CD4-positive, alpha-beta T cell treated with Interleukin-15 for 4 hours (primary cell): Measurements from ENCODE around the gene HCK.

ENCODE experiments used
- DNase-seq: peaks from one replicate; pipeline ENCODE4 v3.0.0-alpha.2; 2020; ENCODE audit warnings: low spot score

Gene HCK

DNA sequence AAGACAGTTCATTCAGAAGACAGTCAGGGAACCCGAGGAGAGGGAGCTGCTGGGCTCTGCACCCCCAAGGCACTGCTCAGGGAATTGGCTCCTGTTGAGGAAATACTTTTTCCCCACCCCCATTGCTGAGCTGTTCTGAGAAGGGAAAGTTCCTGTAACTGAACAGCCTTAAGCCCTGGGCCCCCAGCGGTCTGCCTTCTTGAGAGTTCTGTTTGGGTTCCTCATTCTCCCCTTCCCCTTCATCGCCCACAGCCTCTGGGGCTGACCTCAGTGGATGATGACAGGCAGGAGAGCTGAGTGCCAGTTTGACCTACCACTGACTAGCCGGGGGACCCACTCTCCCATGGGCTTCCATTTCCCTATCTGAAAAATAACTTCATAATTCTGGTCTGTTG lies 10.7 kb downstream of the HCK start:
- DNase-seq = no peak

DNA sequence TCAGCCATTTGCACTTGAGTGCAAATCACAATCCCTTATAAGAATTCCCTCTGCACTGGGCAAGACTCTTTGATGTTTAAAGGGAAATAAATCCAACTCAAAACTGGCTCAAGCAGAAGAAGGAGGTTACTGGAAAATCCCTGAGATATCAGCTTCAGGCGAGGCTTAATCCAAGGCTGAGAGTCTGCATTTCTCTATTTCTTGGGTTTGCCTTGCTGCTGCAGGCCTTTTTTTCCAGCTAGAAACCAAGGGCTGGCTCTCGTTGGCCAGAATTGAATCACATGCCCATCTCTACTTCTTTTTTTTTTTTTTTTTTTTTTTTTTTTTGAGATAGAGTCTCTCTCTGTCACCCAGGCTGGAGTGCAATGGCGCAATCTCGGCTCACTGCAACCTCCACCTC lies 11.7 kb downstream of the HCK start:
- no peak for DNase-seq

DNA sequence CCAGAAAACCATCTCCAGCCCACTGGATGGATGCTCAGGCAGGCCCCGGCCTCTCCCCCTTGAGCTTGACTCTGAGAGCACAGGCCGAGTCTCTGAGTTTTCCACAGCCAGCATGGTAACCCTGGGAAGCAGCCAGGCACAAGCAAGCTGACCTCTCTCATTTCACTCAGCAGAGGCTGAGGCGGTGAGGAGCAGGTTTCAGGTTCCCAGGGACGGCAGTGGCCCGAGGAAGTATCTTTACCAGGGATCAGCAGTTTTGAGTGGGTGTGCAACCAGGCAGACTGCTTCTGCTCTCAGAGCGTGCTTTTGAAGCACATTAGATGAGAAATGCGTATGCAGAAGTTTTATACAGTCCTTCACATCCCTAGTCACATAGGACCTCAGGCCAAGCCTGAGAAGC lies 12.6 kb downstream of the HCK start:
- no peak for DNase-seq

DNA sequence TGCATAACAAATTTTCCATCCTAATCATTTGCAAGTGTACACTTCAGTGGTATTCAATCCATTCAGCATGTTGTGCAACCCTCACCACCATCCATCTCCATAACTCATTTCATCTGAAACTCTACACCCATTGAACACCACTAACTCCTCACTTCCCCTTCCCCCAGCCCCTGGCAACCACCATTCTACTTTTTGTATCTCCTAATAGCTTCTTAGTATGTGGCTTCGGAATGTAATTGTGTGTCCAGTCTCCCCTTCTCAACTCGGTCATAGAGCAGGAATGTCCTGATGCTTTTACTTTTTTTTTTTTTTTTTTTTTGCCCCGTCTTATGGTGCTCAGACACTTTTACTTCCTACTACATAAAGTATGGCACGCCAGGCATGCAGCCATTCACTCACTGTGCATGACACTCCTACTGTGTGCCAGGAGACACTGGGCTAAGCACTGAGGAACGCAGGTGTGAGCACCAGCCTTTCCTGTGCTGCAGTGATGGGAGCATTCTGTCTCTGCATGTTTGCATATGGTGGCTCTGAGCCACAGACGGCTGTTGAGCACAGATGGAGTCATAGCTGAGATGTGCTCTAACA lies 15.3 kb downstream of the HCK start:
- no peak for DNase-seq

DNA sequence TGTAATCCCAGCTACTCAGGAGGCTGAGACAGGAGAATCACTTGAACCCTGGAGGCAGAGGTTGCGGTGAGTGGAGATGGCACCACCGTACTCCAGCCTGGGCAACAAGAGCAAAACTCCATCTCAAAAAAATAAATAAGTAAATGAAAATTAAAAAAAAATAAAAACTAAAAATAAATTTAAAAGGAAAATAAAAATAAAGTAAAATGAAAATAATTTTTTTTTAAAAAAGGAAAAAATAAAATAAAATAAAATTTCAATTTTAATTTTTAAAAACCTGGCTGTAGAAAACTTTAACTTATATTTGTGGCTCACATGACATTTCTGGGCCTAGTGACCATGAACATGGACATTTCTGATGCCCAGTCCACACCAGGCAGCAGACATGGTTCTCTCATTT lies 16.1 kb downstream of the HCK start:
- DNase-seq = no peak

DNA sequence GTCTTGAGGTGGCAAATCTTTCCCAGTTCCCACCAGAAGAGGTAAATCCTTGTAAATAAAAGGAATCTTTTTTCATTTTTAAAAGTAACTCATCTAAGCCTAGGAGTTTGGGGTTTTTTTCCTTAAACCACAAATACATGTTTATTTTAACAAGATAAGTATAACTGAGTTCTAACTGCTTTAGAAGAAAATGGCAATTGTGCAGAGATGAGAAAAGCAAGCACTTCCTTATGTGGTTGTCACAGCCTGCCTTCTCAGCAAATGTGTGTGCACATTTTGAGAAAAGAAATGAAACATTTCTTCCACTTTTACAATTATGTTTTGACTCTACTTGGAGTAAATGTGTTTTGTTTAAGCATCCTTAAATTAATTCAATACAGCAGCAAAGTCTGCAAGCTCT lies 17.7 kb downstream of the HCK start:
- DNase-seq = no peak

DNA sequence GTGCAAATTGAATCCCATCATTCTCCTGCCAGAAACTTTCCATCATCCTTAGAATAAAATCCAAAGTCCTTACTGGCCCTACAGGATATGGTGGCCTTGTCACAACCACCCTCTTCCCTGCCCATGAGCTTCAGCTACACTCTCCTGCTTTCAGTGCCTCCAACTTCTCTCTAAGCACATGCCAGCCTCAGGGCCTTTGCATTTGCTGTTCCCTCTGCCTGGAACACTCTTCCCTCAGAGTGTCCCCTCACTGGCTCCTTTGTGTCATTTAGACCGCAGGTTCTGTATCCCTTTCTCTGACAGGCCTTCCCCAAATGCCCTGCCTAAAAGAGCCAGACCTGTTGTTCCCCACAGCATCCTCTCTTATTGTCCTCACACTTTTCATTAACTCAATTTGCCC lies 18.2 kb downstream of the HCK start:
- DNase-seq = no peak

DNA sequence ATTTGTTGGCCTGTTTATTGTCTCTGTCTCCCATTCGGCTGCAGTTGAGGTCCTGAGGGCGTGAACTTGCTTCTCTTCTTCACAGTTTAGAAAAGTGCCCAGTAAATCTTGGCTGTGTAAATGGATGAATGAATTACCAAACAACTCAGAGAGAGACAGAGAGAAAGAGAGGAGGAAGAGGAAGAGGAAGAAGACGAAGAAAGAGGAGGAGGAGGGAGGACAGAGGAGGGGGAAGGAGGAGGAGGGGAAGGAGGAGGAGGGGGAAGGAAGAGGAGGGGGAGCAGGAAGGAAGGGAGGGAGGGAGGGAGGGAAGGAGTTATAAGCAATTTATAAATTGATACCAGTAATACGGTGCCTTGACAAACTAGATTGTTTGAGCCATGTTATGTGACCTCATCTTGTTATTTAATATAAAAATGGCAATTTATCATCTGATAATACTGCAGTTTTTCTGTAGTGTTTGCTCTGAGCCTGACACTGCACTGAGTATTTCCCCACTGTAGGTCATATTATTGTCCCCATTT lies 18.7 kb downstream of the HCK start:
- DNase-seq = no peak

DNA sequence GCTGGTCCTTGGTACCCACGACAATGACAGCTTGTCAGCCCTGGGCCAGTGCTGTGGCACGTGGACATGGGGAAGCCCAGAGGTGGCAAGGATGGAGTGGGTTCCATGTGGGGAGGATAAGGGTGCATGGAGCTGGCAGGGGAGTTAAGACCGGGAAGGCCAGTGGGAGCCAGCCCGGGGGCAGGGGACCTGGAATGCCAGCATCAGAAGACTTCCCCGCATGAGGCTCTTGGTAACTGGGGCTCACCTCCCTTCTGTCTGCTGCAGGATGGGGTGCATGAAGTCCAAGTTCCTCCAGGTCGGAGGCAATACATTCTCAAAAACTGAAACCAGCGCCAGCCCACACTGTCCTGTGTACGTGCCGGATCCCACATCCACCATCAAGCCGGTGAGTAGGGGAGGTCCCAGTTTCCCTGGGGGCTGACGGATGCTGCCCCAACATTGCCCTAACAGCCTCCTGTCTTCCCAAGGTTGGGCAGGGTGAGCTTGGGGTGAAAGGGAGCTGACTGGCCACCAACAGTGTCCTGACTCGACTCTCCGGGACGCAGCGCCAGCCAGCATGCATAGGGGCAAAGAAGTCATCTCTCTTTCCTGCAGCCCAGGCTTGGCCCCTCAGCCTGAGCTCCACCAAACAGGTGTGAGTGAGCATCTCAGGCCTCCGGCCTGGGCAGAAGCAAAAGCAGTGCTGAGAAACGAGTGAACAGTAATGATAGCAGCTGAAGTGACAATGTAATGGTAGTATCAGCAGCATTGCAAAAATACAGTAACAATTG lies 19.5 kb downstream of the HCK start:
- DNase-seq = no peak

DNA sequence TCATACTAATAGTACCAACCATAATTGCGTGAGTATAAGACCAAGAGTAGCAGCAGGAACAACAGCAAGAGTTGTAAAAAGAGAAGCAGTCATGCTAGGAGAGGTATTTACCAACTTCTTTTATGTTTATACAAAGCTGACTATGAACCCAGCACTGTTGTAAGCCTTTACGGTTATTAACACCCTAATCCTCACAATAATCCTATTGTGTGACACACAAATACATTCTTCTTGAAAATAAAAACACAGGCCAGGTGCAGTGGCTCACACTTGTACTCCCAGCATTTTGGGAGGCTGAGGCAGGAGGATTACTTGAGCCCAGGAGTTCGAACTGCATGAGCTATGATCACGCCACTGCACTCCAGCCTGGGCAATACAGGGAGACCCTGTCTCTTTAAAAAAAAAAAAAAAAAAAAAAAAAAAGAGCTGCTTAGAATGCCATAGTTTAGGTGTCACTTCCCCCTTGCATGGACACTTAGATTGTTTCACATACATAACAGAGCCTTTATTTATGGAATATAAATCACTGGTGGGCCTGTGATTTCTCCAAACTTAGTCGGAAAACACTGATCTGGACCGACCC lies 20.2 kb downstream of the HCK start:
- no peak for DNase-seq

DNA sequence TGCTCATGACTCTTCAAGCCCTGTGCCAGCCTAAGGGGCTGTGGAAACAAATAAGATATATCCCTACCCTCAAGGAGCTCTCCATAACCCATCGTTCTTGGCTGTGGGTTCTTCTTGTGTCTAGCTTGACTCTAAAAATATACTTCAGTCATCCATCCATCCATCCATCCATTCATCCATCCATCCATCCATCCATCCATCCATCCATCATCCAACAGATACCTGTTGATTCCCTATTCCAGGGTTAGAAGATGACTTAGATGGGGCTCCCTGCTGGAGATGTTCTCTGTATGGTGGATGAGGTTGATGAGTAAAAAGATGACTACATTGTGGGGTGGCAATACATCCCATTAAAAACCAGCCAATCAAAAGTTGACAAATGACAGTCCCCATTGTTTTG lies 23.5 kb downstream of the HCK start:
- no peak for DNase-seq

DNA sequence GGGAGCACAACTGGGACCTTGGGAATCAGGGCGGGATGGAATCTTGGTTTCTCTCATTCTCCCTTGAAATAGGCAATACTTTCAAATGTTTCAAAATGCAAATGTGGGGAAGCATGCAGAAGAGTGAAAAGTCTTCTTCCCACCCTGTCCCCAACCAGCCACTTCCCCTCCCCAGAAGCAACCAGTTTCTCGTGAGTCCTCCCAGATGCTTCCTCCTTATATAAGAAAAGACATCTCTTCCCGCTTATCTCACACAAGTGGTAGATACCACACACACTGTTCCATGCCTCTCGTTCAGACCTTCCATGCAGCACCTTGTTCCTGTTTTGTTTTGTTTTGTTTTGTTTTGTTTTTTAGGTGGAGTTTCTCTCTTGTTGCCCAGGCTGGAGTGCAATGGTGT lies 25.1 kb downstream of the HCK start:
- DNase-seq = no peak

DNA sequence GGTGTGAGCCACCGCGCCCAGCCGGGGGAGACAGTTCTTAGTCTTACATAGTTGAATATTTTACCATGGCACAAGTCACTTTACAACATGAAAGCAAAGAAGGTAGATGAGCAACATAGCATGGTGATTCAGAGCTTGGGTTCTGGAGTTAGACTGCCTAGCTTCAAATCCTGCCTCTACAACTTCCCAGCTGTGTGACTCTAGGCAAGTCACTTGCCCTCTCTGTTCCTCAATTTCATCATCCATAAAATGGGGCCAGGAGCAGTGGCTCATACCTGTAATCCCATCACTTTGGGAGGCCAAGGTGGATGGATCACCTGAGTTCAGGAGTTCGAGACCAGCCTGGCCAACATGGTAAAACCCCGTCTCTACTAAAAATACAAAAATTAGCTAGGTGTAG lies 26.3 kb downstream of the HCK start:
- no peak for DNase-seq

DNA sequence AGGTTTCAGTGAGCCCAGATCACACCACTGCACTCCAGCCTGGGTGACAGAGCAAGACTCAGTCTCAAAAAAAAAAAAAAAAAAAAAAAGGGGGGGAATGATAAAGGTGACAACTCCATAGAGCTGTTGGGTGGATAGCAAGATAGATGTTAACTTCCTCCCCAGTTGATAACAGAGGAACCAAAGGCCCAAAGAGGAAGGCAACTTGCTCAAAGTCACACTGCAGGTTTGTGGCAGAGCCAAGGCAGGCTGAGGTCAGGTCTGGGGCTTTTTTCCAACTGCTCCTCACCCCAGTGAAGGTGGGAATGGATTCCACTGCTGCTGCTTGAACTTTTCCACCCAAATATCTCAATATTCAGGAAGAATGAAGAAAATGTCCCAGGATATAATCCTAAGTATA lies 26.7 kb downstream of the HCK start:
- DNase-seq = no peak

DNA sequence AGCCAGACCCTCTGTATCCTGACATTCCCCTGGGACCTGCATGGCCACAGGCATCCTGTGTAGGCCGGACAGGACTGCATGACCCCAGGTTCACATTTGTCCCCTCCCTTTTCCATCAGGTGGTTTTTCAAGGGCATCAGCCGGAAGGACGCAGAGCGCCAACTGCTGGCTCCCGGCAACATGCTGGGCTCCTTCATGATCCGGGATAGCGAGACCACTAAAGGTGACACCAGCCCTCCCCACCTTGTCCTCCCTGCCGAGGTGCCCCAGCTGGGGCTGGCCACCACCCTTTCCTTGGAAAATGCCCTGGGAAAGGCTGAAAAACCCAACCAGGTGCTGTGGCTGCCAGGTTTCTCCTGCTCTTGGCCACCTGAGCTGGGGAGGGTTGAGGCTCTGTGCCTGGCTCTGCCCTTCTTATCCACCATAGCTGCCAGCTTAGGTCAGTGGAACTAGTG lies 27.6 kb downstream of the HCK start:
- DNase-seq = no peak

DNA sequence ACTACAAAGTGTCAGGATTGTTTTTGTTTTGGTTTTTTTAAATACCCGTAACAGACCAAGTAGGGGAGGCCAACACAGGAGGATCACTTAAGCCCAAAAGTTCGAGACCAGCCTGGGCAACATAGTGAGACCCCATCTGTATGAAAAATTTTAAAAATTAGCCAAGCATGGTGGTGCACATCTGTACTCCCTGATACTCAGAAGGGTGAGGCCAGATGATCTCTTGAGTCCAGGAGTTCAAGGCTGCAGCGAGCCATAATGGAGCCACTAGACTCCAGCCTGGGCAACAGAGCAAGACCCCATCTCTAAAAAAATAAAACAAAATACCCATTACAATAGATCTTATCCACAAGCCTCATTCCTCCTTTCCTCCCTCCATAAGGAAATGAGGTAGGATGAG lies 28.7 kb downstream of the HCK start:
- no peak for DNase-seq

DNA sequence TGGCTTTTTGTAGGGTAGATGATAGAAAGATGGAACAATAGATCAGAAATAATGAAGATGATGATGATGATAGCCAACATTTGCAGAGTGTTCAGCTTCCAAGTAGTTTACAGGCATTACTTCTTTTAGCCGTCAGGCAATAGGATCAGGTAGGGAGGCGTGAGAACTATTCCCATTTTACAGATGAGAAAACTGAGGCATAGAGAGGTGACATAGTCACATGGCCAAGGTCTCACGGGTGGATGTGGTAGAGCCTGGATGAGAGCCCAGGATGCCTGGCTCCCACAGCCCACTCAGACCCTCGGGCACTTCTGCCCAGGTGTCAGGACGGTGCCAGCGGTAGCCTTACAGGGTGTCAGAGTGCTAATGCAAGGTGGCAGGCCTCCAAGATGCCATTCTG lies 31.4 kb downstream of the HCK start:
- DNase-seq = no peak

DNA sequence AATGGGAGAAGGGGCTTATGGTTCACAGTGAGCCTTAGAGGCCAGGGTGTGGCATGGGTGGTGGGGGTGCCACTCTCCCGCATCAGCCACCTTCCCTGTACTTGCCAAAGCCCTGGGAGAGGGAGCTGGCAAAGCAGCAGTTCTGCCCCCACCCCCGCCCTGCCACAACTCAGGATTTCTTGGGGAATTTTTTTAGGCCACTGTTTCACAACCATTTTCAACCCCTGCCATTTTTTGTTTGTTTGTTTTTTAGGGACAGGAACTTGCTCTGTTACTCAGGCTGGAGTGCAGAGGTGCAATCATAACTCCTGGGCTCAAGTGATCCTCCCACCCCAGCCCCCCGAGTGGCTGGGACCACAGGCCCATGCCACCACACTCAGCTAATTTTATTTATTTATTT lies 35.0 kb downstream of the HCK start:
- DNase-seq = no peak

DNA sequence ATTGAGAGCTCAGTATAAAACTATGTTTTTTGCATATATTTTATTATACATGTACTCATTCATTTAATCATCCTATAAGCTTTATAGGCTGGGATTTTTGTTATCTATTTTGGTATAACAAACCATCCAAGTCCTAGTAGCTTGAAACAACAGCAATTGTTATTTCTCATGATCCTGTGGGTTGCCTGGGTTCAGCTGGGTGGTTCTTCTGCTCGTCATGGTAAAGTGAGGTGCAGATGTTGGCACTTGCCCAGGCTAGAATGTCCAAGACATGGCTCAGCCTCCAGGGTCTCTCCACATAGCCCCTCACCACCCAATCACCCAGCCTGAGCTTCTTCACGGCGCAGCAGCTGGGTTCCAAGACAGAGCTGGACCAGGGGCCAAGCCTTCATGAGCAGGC lies 36.7 kb downstream of the HCK start:
- DNase-seq = no peak

DNA sequence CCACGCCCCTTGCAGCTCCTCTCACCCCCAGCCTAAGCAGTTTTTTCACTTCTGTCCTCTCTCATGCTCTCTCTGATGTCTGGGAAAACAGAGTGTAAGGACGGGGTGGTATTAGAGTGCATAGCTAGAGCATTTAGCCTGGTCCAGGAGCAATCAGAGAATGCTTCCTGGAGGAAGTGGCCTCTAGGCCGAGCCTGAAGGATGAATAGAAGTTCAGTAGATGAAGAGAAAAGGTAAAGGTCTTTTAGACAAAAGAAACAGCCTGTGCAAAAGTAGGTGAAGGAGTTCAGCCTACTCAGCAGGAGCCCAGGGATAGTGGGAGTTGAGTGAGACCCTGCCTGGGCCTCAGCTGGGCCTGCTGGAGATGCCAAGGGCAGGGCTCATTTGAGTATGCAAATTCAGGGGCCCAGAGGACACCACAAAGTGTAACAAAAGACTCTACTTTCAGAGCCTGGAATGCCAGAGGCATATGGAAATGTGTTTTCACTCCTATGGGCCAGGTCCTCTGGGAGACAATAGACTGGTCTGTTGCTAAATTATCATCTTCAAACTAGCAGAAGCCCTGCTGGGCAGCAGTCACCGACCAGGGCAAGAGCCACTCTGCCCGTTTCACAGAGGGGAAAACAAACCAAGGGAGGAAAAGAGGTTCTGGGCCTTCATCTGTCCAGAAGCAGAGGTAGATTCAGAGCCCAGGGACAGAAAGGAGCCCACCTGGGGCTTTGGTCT lies 37.8 kb downstream of the HCK start:
- DNase-seq = no peak

DNA sequence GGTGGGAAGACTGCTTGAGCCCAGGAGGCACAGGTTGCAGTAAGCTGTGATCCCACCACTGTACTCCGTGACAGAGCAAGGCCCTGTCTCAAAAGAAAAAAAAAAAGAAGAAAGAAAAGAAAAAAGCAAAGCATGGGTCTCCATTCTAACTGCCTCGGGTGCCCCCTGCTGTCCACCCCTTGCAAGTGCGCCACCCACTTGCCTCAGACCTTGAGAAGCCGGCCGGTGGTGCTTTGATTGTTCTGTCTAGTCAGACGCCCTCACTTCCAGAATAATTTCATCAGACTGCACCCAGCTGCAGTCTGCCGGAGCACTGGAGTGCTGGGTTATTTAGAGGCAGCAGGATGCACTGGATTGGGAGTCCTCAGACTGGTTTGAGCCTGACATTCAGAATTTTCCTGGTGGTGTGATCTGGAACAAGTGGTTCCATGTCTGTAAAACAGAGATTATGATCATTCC lies 39.9 kb downstream of the HCK start:
- DNase-seq = peak; percentile 69

DNA sequence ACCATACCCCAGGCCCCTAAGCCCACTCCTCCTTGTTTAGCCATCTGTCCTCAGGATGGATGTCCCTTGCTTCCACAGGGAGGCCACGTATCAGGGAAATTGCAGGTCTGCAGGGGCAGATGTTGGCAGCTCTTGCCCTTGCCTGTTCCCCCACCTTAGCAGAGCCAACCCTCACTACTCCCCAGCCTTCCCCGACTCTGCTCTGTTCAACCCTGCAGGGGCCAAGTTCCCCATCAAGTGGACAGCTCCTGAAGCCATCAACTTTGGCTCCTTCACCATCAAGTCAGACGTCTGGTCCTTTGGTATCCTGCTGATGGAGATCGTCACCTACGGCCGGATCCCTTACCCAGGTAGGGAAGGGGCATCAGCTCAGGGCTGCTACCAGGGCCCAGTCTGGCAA lies 46.7 kb downstream of the HCK start:
- no peak for DNase-seq
